HG03520 (cell line): ENCODE data around the gene WIZ.
"Not testable (repeated sequence)": the region's sequence is repeated elsewhere in the genome, so short reads cannot be mapped to it uniquely, and the experiment has no call there.

Source experiments
- ATAC-seq: cut with Tn5 transposase; IDR thresholded peaks from one replicate; pipeline ENCODE4 v1.9.1; 2021; ENCODE audit warnings: mild to moderate bottlenecking, moderate library complexity; ENCODE audit not compliant: unreplicated experiment

The WIZ gene

DNA sequence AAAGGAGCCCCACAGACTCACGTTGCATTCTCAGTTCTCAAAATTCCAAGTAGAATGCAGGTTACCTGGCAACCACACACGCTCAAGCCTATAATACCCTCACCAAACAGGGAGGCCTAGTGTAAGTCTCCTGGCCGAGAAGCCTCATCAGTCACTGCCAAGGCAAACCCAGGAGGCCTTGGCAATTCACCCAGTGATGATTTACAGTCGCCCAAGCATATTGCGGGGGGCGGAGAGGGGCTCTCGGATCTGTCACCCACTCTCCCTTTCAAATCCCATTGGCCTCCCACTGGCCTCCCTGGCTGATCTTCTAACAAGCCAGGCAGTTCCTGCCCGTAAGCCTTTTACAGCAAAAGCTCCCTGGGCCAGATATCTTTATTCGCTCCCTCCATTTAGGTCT is 32.1 kb downstream of the WIZ start:
- ATAC-seq: no peak

DNA sequence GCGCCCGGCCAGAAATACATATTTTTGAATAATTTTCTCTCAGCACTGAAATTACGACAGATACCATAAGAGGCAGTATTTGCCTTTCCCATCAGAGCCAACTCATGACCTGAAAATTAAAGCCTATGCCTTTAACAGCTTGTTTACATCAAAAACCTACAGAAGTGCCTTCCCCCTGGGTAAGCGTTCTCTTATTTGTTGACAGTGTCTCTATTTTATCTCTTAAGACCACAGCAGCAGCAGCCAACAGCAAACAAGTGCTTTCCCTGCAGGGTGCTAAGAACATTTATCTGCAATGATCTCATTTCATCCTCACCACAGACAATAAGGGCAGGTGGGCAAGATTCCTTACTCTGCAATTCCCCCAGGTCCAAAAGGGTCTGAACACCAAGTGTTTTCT is 36.9 kb downstream of the WIZ start:
- ATAC-seq: no peak

DNA sequence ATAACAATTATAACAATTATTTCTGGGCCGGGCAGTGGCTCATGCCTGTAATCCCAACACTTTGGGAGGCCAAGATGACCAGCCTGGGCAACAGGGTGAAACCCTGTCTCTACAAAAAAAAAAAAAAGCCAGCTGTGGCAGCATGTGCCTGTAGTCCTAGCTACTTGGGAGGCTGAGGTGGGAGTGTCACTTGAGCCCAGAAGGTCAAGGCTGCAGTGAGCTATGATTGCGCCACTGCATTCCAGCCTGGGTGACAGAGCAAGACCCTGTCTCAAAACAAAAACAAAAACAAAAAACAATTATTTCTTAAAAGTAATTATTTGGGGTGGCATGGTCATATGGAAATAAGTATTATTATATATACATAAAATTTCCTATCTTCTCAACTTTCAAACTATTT is 38.4 kb downstream of the WIZ start:
- not testable (repeated sequence) for ATAC-seq

DNA sequence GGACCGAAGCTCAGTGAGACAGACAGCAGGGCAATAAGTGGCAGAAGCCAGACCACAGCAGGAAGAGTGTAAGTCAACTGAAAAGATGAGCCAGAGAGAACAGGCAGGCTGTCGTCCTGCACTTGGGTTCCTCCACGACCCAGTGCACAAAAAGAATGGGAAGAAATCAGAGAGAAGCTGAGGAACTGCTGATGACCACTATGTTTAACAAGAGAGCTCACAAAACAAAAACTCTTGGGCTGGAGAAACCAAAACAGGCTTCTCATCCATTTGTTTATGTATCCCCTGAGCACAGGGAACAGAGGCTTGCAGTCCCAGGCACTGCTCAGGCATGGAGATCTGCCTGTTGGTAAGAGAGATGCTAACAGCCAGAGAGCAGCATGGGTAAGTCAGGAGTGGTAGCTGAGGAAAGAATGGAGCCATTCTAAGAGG is 45.0 kb downstream of the WIZ start:
- ATAC-seq: no peak

DNA sequence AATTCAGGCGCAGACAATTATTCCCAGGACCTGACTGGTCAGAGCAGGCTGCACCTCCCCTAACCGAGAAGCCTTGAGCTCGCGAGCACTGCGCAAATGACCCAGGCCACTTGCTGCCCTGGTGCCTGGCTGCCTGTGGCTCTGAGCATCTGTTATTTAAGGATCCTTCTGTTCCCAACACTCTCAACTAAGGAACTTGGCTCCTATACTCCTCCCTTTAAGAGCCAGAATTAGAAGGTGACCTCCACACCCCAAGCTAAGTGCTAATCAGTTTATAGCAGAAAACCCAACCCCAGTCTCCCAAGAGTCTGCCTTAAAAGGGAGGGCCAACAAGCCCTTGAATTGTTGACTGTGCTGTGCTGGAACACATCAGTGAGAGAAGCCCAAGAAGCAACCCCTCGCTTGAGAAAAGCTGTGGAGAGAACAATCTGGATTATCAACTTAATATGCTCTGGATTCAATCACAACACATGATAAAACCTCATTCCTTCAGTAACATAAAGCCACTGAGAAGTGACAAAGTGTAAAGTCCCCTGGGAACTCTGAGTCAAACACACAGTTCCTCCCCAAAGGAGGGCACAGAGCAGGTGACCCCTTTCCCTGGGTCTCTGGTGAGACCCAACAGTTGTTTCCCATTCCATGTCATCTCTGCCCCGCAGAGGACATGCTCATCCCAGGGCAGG is 45.5 kb downstream of the WIZ start:
- no peak for ATAC-seq

DNA sequence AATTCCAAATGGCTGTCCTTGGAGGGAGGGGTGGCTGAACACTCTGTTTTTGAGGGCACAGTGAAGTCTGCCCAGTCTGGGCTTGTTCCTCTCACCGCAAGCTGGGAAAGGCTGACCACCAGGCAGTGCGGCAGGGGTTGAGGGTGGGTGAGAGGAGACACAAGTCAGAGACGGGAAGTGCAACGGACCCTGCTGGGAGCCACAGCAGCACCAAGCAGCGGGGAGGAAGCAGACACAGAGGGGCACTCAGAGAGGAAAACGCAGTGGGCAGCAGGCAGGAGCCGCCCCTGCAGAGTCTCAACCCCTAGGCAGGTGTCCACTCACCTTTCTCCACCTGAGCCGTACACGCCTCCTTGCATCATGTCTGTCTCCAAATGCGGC is 46.6 kb downstream of the WIZ start:
- ATAC-seq: no peak

DNA sequence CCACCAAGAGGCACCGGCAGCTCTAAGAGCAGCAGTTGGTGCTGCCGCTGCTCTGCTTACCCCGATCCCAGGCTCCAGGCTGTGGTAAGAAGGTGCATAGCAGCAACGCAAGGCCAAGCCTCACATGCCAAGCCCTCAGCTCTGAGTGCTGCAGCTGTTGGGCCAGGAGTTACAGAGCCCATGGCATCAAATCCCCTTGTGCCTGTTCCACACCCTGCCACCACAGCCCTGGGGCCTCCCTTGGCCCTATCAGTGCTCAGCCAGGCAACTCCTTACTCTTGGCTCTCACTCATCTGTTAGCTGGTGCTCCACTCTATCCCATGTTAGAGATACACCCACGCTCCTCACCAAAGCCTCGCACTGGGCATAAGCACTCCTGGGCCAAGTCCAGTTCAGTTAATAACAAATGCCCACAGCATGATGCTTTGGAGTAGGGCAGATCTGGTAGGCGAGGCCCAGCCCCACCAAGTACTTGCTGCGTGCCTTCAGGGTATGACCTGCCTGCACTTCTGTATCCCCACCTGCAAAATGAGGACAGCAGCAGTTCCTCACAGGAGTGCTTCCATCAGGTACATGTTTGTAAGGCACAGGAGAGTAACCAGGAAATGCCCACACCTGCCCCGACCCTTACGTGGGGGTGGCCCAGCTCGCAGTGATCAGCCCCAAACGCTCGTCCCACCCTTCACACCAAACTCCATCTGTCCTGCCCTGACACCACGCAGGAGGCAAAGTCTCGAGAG is 47.2 kb downstream of the WIZ start:
- ATAC-seq: no peak

DNA sequence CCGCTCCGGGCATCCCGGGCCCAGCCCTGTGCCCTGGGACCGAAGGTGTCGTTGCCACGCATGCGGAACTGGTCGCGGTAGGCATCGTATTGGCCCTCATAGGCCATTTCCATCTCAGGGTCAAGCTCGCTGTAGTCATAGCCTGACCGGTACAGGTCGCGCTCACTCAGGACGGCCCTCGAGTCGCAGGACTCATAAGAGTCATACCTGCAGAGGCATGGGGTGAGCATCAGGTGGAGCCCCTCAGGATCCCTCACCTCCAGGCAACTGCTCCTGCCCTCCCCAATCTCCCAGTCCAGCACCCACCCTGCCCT is 48.4 kb downstream of the WIZ start:
- ATAC-seq: no peak

DNA sequence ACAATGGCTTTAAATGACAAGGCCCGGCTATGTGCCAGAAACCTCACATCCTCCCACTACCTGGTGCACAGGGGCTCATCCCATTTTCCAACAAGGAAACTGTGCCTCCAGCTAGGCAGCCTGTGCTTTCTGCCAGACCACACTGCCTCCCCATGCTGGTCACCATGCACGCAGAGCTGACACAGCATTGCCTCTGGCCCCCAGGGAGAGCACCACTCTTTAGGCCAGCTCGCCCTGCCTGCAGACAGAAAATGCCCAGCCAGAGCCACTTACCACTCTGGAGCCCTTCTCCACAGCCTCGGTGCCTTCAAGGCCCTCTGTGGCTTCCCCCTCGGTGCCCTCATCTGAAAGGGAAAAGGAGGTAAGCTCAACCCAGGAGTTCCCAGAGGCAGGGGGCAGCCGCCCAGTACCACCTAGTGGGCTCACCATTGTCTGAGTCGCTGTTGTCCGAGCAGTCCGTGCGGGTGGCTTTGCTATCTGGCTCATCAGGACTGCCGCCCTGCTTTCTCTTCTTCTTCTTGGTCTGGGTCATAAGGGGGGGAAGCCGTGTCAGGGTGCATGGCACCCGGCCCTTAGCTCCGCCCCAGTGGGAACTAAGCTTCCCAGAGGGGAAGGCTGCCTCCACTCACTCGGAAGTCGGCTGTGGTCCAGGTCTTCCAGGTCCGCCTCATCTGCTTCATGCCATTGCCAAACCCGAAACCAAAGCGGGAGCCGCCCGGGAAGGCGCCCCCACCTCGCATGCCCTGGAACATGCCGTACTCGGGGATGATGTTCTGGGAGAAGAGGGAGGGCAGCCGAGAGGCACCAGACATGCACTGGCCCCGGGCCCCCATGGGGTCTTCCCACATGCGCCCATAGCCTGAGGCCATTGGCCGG is 49.0 kb downstream of the WIZ start:
- no peak for ATAC-seq

DNA sequence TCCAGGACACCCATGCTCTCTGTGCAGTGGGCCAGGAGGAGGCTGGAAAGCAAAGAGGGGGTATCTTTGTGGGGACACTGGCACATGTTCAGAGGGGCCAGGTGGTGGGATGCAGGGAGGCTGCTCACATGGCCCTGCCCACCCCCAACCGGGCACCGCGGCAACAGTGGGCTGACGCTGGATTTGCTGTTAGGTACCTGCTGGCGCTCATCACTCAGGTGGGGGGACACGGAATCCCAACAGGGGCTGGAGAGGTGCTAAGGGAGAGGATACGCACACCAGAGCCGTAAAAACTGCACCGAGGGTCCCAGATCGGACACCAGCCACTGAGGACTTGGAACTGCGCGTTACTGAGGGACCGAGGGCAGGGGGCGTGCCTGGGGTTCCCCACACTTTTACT is 50.1 kb downstream of the WIZ start:
- ATAC-seq: no peak

DNA sequence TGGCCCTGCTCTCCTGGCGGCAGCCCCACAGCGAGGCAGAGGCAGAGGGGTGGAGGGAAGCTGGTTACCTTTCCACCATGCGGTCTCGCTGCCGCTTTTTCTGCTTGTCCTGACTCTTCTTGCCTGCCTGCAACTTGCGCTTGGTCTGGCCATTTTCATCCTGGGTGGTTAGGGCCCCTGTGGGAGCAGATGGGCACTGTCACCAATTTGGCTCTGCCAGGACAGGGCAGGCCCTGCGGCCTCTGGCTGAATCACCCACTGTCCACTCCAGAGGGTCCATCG is 50.6 kb downstream of the WIZ start:
- no peak for ATAC-seq

DNA sequence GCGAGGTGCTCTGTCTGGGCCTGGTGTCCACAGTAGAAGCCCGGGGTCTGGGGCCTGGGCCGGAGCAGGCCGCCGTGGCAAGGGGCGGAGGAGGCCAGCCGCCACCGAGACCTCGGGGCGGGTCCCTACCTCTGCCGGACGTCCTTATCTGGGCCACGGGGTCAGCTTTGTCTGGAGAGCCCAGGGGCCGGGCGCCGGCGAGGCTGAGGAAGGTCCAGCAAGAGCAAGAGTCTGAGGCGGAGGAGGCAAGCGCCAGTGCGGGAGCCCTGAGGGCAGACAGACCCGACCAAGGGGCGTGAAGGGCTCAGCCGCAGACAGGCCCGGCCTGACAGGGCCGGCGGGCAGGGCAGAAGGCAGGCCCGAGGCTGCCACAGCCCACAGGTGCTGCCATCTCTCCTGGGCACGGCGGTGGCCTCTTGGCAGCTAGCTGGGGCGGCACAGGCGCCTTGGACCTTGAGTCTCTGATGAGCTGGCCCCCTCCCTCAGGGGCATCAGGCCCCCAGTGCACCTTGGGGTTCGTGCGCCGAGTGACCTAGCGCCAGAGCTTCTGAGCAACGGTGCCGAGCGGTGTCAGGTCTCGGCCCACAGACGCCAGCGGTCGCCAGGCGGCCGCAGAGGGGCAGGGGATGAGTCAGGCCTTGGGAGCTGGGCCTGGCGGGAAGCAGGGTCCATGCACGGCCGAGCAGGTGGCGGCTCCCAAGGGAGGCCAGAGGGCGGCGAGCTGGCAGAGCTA is 51.1 kb downstream of the WIZ start:
- no peak for ATAC-seq

DNA sequence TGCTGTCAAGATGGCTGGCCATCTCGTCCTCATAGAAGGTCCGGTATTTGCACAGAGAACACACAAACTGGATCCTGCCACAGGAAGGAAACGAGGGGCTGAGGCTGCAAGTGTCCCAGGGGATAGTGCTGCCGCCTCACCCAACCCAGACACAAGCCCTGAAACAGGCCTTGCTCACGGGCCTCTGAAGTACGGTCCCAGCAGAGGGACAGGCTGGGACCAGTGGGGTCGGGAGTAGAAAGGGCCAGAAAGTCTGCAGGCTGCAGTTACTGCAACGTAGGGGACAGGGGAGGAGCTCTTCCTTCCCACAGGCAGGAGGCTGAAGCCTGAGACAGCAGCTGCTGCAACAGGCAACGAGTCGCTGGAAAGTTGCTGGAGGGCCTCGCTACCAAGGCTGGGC is 52.0 kb downstream of the WIZ start:
- ATAC-seq: no peak

DNA sequence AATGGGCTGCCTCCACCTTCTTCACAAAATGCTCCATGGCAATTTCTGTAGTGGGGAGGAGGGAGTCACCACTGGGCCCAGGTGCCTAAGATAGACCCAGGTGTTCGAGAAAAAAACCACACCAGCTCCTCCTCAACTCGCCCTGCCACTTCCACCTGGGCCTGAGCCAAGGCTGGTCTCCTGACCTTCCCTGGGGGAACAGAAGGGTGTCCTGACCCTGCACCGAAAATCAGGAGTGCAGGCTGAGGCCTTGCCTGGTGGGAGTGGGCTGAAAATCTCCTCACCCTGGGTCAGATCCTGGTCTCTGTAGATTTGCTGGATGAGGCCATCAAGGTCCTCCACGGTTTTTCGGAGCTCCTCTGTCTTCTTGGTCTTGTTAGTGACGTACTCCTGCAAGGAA is 52.5 kb downstream of the WIZ start:
- ATAC-seq: no peak

DNA sequence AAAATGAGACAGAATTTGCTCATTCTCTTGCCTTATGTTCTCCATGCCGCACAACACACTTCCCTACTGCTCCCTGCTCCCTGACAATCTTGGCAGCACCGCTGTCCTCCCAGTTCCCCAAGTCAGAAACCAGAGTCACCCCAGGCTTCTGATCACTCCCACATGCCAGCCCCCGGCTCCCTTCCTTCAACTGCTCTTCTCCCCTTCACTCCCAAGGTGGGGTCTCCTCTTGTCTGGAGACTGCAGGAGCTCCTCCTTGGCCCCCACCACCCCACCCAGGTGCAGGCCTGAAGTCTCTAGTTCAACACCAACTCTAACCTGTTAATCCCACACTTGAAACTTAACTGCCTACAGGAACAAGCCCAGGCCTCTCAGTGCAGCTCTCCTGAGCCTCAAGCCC is 53.3 kb downstream of the WIZ start:
- no peak for ATAC-seq

DNA sequence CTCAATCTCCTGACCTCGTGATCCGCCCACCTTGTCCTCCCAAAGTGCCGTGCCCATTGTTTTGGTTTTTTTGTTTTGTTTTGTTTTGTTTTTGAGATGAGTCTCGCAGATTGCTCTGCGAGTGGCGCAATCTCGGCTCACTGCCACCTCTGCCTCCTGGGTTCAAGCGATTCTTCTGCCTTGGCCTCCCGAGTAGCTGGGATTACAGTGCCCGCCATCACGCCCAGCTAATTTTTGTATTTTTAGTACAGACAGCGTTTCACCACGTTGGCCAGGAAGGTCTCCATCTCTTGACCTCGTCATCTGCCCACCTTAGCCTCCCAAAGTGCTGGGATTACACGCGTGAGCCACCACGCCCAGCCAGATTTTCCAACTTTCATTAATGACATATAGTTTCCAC is 54.5 kb downstream of the WIZ start:
- not testable (repeated sequence) for ATAC-seq

DNA sequence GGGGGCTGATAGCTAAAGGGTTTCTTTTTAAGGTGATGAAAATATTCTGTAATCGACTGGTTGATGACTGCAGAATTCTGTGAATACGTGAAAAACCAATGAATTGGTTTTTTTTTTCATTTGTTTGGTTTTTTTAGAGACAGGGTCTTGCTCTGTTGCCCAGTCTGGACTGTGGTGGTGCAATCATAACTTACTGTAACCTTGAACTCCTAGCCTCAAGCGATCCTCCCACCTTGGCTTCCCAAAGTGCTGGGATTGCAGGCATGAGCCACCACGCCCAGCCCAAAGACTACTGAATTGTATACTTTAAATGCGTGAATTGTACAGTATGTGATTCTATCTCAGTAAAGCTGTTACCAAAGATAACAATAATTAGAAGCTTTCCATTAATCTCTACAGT is 55.3 kb downstream of the WIZ start:
- no peak for ATAC-seq

DNA sequence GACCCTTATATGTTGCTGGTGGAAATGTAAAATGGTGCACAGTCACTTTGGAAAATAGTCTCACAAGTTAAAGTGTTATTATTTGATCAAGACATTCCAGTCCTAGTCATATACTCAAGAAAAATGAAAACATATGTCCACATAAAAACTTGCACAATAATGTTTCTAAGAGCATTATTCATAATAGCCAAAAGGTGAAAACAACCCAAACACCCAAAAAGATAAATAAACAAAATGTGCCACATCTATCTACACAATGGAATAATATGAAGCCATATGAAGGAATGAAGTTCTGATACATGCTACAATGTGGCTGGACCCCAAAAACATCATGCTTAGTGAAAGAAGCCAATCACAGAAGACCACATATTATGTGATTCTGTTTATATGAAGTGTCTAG is 55.8 kb downstream of the WIZ start:
- ATAC-seq: no peak

DNA sequence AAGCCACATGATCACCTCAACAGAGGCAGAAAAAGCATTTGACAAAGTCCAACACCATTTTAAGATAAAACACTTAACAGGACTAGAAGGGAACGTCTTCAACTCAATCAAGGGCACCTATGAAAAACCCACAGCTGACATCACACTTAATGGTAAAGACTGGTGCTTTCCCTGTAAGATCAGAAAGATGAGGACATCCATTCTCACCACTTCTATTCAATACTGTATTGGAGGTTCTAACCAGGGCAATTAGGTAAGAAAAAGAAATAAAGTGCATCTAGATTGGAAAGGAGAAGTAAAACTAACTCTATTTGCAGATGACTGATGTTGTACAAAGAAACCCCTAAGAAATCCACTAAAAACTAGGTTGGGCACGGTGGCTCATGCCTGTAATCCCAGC is 58.9 kb downstream of the WIZ start:
- ATAC-seq: no peak

DNA sequence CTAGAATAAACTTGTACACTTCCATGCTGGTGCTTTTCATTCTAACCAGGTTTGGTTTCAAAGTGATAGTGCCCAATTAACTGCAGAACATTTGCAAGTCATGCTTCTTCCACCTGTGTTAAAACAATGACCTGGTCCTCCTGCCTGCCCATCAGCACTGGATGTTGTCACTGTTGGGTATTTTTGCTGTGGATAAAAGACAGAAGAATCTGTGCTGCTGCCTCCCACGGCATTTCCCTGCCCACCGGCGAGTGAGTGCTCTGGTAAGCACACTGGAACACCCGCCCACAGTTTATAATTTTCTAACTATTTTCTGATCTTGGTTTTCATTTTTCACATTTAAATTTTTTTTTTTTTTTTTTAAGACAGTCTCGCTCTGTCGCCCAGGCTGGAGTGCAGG is 67.9 kb downstream of the WIZ start:
- ATAC-seq: no peak

DNA sequence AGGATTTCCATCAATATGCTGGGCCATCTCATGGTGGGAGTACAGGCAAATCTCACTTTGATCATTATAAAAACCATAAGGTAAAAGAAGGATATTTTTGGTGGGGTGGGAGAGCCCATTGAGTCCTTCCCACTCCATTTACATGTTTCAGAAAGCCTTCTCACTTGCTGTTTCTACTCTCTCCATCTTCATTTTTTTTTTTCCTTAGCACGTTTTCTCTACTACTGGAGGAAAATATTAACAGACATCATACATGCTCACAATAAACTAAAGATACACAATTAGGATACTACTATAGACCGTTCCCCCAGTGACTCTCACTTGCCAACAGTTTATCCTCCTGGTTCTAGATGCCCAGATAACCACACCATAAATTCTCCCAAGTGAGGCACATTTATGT is 68.3 kb downstream of the WIZ start:
- ATAC-seq: no peak
